H9 (cell line): Measurements from ENCODE around the gene FAM161A. TPM values are rescaled to one million over a fixed set of nuclear protein-coding genes. Genes with fewer than 3 reads are reported as not detected.

ENCODE experiments used
- DNase-seq: peaks from one replicate; pipeline ENCODE4 v3.0.0-alpha.2; 2017
- H2AFZ ChIP-seq: one replicate; pipeline ENCODE4 v1.6.1; 2013; ENCODE audit warnings: mild to moderate bottlenecking, low read length, control low read depth, moderate library complexity
- H2AK5ac ChIP-seq: 2 replicates; pipeline ENCODE4 v1.6.1; 2013; ENCODE audit warnings: low read length, control low read depth, mixed read lengths; ENCODE audit not compliant: insufficient read length
- H2BK120ac ChIP-seq: one replicate; pipeline ENCODE4 v1.6.1; 2013; ENCODE audit warnings: low read depth, mild to moderate bottlenecking, low read length, control low read depth, inconsistent platforms; ENCODE audit not compliant: poor library complexity, severe bottlenecking
- H2BK12ac ChIP-seq: 2 replicates; pipeline ENCODE4 v1.6.1; 2013; ENCODE audit warnings: low read length, control low read depth, mixed read lengths, low read depth; ENCODE audit not compliant: insufficient read length
- H2BK15ac ChIP-seq: 2 replicates; pipeline ENCODE4 v1.6.1; 2013; ENCODE audit warnings: low read depth, low read length, control low read depth
- H2BK20ac ChIP-seq: one replicate; pipeline ENCODE4 v1.6.1; 2013; ENCODE audit warnings: low read depth, mild to moderate bottlenecking, low read length, control low read depth, inconsistent platforms; ENCODE audit not compliant: poor library complexity, severe bottlenecking
- H2BK5ac ChIP-seq: 2 replicates; pipeline ENCODE4 v1.6.1; 2013; ENCODE audit warnings: low read length, control low read depth, mixed read lengths; ENCODE audit not compliant: insufficient read length
- H3K14ac ChIP-seq: 2 replicates; pipeline ENCODE4 v1.6.1; 2013; ENCODE audit warnings: low read length, control low read depth; ENCODE audit not compliant: insufficient read depth
- H3K18ac ChIP-seq: 2 replicates; pipeline ENCODE4 v1.6.1; 2013; ENCODE audit warnings: low read depth, mild to moderate bottlenecking, mixed read lengths, low read length, control low read depth; ENCODE audit not compliant: insufficient read length
- H3K23ac ChIP-seq: 2 replicates; pipeline ENCODE4 v1.6.1; 2013; ENCODE audit warnings: low read length, control low read depth, mixed read lengths, low read depth; ENCODE audit not compliant: insufficient read length
- H3K23me2 ChIP-seq: 2 replicates; pipeline ENCODE4 v1.6.1; 2013; ENCODE audit warnings: low read depth, mild to moderate bottlenecking, mixed read lengths, low read length, control low read depth; ENCODE audit not compliant: insufficient read length, poor library complexity, severe bottlenecking
- H3K27ac ChIP-seq: 2 replicates; pipeline ENCODE4 v1.5.1; 2013; ENCODE audit warnings: low read length, control low read depth, mixed read lengths, low read depth; ENCODE audit not compliant: insufficient read length
- H3K27me3 ChIP-seq: 2 replicates; pipeline ENCODE4 v1.6.1; 2013; ENCODE audit warnings: low read length, control low read depth, inconsistent platforms; ENCODE audit not compliant: insufficient read depth
- H3K4ac ChIP-seq: 2 replicates; pipeline ENCODE4 v1.6.1; 2013; ENCODE audit warnings: low read depth, mild to moderate bottlenecking, control low read depth, inconsistent platforms, low read length, moderate library complexity
- H3K4me1 ChIP-seq: 2 replicates; pipeline ENCODE4 v1.6.1; 2013; ENCODE audit warnings: low read length, control low read depth, inconsistent platforms; ENCODE audit not compliant: insufficient read depth
- H3K4me2 ChIP-seq: 2 replicates; pipeline ENCODE4 v1.6.1; 2013; ENCODE audit warnings: low read length, control low read depth, mixed read lengths; ENCODE audit not compliant: insufficient read length, insufficient read depth
- H3K56ac ChIP-seq: 2 replicates; pipeline ENCODE4 v1.6.1; 2013; ENCODE audit warnings: low read depth, mild to moderate bottlenecking, mixed read lengths, low read length, control low read depth; ENCODE audit not compliant: insufficient read length
- H3K79me1 ChIP-seq: 2 replicates; pipeline ENCODE4 v1.6.1; 2013; ENCODE audit warnings: low read depth, mild to moderate bottlenecking, moderate library complexity, low read length, control low read depth, inconsistent platforms; ENCODE audit not compliant: insufficient read depth, poor library complexity, severe bottlenecking
- H3K79me2 ChIP-seq: 2 replicates; pipeline ENCODE4 v1.6.1; 2013; ENCODE audit warnings: low read length, control low read depth, inconsistent platforms; ENCODE audit not compliant: insufficient read depth
- H3K9ac ChIP-seq: 2 replicates; pipeline ENCODE4 v1.6.1; 2013; ENCODE audit warnings: low read length, control low read depth, mixed read lengths; ENCODE audit not compliant: insufficient read length; ENCODE audit errors: extremely low read depth
- H3K9me3 ChIP-seq: one replicate; pipeline ENCODE4 v1.6.1; 2013; ENCODE audit warnings: low read depth, low read length, inconsistent platforms; ENCODE audit not compliant: control insufficient read depth
- H3T11ph ChIP-seq: one replicate; pipeline ENCODE4 v1.6.1; 2013; ENCODE audit warnings: mild to moderate bottlenecking, low read length, control low read depth, inconsistent platforms
- H4K20me1 ChIP-seq: one replicate; pipeline ENCODE4 v1.6.1; 2013; ENCODE audit not compliant: control insufficient read depth, insufficient read length, insufficient read depth
- H4K5ac ChIP-seq: 2 replicates; pipeline ENCODE4 v1.6.1; 2013; ENCODE audit warnings: low read depth, mild to moderate bottlenecking, mixed read lengths, low read length, control low read depth; ENCODE audit not compliant: insufficient read length
- H4K8ac ChIP-seq: replicated peaks from 2 replicates; pipeline ENCODE4 v1.6.1; 2013; ENCODE audit warnings: low read length, control low read depth, mixed read lengths, low read depth; ENCODE audit not compliant: insufficient read length
- H4K91ac ChIP-seq: 2 replicates; pipeline ENCODE4 v1.6.1; 2013; ENCODE audit warnings: low read depth, mild to moderate bottlenecking, moderate library complexity, mixed read lengths, low read length, control low read depth; ENCODE audit not compliant: insufficient read length
- H3K27ac Mint-ChIP-seq, 3 experiments: 2 replicates in 2 of 3; 3 replicates in 1 of 3; pipeline ENCODE4 v1.8.0; 2020 to 2021; ENCODE audit warnings: mixed read lengths in 3 of 3, mild to moderate bottlenecking in 1 of 3, moderate library complexity in 1 of 3
- H3K27me3 Mint-ChIP-seq: 2 replicates; pipeline ENCODE4 v1.8.0; 2021; ENCODE audit warnings: low read depth, mild to moderate bottlenecking, moderate library complexity, mixed read lengths
- H3K36me3 Mint-ChIP-seq, 3 experiments: 2 replicates in 2 of 3; 3 replicates in 1 of 3; pipeline ENCODE4 v1.8.0; 2020 to 2021; ENCODE audit warnings: low read depth in 3 of 3, mixed read lengths in 3 of 3; ENCODE audit not compliant: insufficient read depth in 1 of 3
- H3K4me1 Mint-ChIP-seq, 2 experiments: 2 replicates each; pipeline ENCODE4 v1.8.0; 2020; ENCODE audit warnings: mixed read lengths in 2 of 2
- H3K4me3 Mint-ChIP-seq, 2 experiments: 2 replicates in 1 of 2; 3 replicates in 1 of 2; pipeline ENCODE4 v1.8.0; 2020 to 2021; ENCODE audit warnings: mild to moderate bottlenecking in 2 of 2, mixed read lengths in 2 of 2, moderate library complexity in 1 of 2
- H3K9me3 Mint-ChIP-seq, 2 experiments: 2 replicates in 1 of 2; 3 replicates in 1 of 2; pipeline ENCODE4 v1.8.0; 2020; ENCODE audit warnings: mild to moderate bottlenecking in 2 of 2, mixed read lengths in 2 of 2, moderate library complexity in 1 of 2
- CTCF ChIP-seq: fragments of 200-600 bp; sonication (generic); conservative IDR thresholded peaks from 3 replicates; pipeline ENCODE4 v1.8.0; 2021; ENCODE audit warnings: antibody characterized with exemption, mild to moderate bottlenecking
- WGBS: extraction: QIAGEN DNeasy Blood & Tissue Kit; methylation state at CpG from one replicate; pipeline ENCODE4 v1.1.7; 2013; ENCODE audit warnings: missing lambda C conversion rate, low lambda C conversion rate, mixed read lengths; ENCODE audit not compliant: insufficient read length; ENCODE audit errors: extremely low coverage; 5-methylcytosine and 5-hydroxymethylcytosine counted together
- total RNA-seq: library from RNA; stranded (reverse); gene quantifications from 2 replicates; pipeline ENCODE4 v1.2.1, GENCODE V29; 2021

FAM161A gene
- total RNA-seq, 1 experiment from 2014 or later = 15.8 TPM

- peak; percentile 92 for DNase-seq
- Mint-ChIP-seq H3K27ac (no peak overlapping the region; a peak in 1 of 7 replicates), H3K36me3 (peaks cover 0 to under 1% (median 0%) of the 10 kb centered on the region in 3 experiments; a peak in 1 of 7 replicates), H3K4me3 (peak overlapping the region; percentile 75 to 80), H3K9me3 (no peaks in the 10 kb centered on the region), H3K27me3 (peaks cover 19% of the 10 kb centered on the region), H3K4me1 (peaks cover 4 to 10% of the 10 kb centered on the region in 2 experiments; a peak in 3 of 4 replicates)
- Histone ChIP-seq H3K9me3 (no peaks in the 10 kb centered on the region), H2BK12ac (no peak overlapping the region), H4K91ac (no peak overlapping the region), H4K20me1 (no peaks in the 10 kb centered on the region), H3K79me2 (no peaks in the 10 kb centered on the region), H3K27me3 (no peaks in the 10 kb centered on the region), H4K8ac (no peak overlapping the region), H3K79me1 (no peaks in the 10 kb centered on the region), H2AFZ (no peak overlapping the region), H2BK120ac (no peak overlapping the region), H3T11ph (no peak overlapping the region), H3K23me2 (no peaks in the 10 kb centered on the region), H3K56ac (no peak overlapping the region), H2BK20ac (no peak overlapping the region), H3K4ac (no peak overlapping the region), H3K14ac (no peak overlapping the region), H3K23ac (no peak overlapping the region), H2BK15ac (no peak overlapping the region), H2AK5ac (no peak overlapping the region), H4K5ac (no peak overlapping the region), H3K9ac (no peak overlapping the region), H3K4me2 (peak overlapping the region; percentile 39), H3K4me1 (no peaks in the 10 kb centered on the region), H2BK5ac (no peak overlapping the region), H3K18ac (no peak overlapping the region), H3K27ac (no peak overlapping the region)
- WGBS = no CpG with 5 or more reads among the region's 20 CpGs
- peak; percentile 84 for TF ChIP-seq CTCF
Observed at GRCh38 chr2:61793389-61793836, 60.4 kb downstream of the FAM161A start.
